HepG2 (cell line): ENCODE measurements around the gene SLC25A22. TPM values are rescaled to one million over a fixed set of nuclear protein-coding genes. Genes with fewer than 3 reads are reported as not detected.
A peak's percentile ranks its signal among the peaks of the same experiment; 100 is the strongest.

Experiments
- ARNTL ChIP-seq: sonication (generic); formaldehyde crosslinking; IDR thresholded peaks from 2 replicates; pipeline ENCODE4 v1.4.0; 2020; ENCODE audit warnings: mild to moderate bottlenecking, missing genetic modification reagents
- CHD4 ChIP-seq: fragments of 200-600 bp; sonication (generic); IDR thresholded peaks from 2 replicates; pipeline ENCODE4 v1.7.0; 2017; ENCODE audit warnings: mild to moderate bottlenecking, low read length, borderline replicate concordance
- ERF ChIP-seq: IDR thresholded peaks from 2 replicates; pipeline ENCODE4 v1.6.1; 2018; ENCODE audit warnings: missing biosample characterization, missing genetic modification reagents
- GATA4 ChIP-seq: sonication (generic); IDR thresholded peaks from 2 replicates; pipeline ENCODE4 v1.6.1; 2016; ENCODE audit warnings: antibody characterized with exemption, low read depth, borderline replicate concordance
- MEIS2 ChIP-seq: sonication (generic); formaldehyde crosslinking; IDR thresholded peaks from 2 replicates; pipeline ENCODE4 v1.9.0; 2021; ENCODE audit warnings: mild to moderate bottlenecking, missing genetic modification reagents
- MXD1 ChIP-seq: sonication (generic); formaldehyde crosslinking; IDR thresholded peaks from 2 replicates; pipeline ENCODE4 v1.4.0; 2020; ENCODE audit warnings: mild to moderate bottlenecking, missing genetic modification reagents
- MXD4 ChIP-seq: IDR thresholded peaks from 2 replicates; pipeline ENCODE4 v1.6.1; 2016; ENCODE audit warnings: mild to moderate bottlenecking, missing biosample characterization, missing genetic modification reagents
- NCOA1 ChIP-seq: sonication (generic); formaldehyde crosslinking; IDR thresholded peaks from 2 replicates; pipeline ENCODE4 v1.9.0; 2021; ENCODE audit warnings: missing genetic modification reagents
- NR1H2 ChIP-seq: sonication (generic); formaldehyde crosslinking; IDR thresholded peaks from 2 replicates; pipeline ENCODE4 v1.8.1; 2022; ENCODE audit warnings: low read depth, missing genetic modification reagents, borderline replicate concordance
- SIX1 ChIP-seq: sonication (generic); formaldehyde crosslinking; IDR thresholded peaks from 2 replicates; pipeline ENCODE4 v1.4.0; 2020; ENCODE audit warnings: missing genetic modification reagents, borderline replicate concordance
- SMARCE1 ChIP-seq: fragments of 450-650 bp; IDR thresholded peaks from 2 replicates; pipeline ENCODE4 v1.6.1; 2017; ENCODE audit warnings: borderline replicate concordance
- UBTF ChIP-seq: sonication (generic); formaldehyde crosslinking; IDR thresholded peaks from 2 replicates; pipeline ENCODE4 v1.4.0; 2020; ENCODE audit warnings: mild to moderate bottlenecking, missing genetic modification reagents
- ZMYM4 ChIP-seq: sonication (generic); formaldehyde crosslinking; IDR thresholded peaks from 2 replicates; pipeline ENCODE4 v1.8.1; 2023; ENCODE audit warnings: mild to moderate bottlenecking, missing genetic modification reagents
- ZNF235 ChIP-seq: sonication (generic); formaldehyde crosslinking; IDR thresholded peaks from 2 replicates; pipeline ENCODE4 v1.8.1; 2023; ENCODE audit warnings: mild to moderate bottlenecking, missing genetic modification reagents, borderline replicate concordance
- ZNF24 ChIP-seq: fragments of 450-650 bp; IDR thresholded peaks from 2 replicates; pipeline ENCODE4 v1.6.1; 2017; ENCODE audit warnings: antibody characterized with exemption, mild to moderate bottlenecking
- ZSCAN9 ChIP-seq: IDR thresholded peaks from 2 replicates; pipeline ENCODE4 v1.6.1; 2016; ENCODE audit warnings: borderline replicate concordance
- polyA plus RNA-seq, 8 experiments: library from polyadenylated mRNA; depleted of rRNA in 3 of 8; stranded (reverse) in 7 of 8; unstranded in 1 of 8; fragments of >200 nt; fragmentation: Illumina TruSeq in 4 of 8; extraction: Trizol in 4 of 8; gene quantifications; 2 replicates each; pipeline versions ENCODE4 v1.2.1 to v1.2.3, GENCODE V29; 2011 to 2016; ENCODE audit warnings: low read depth in 4 of 8, missing spikeins in 1 of 8, mixed read lengths in 1 of 8; ENCODE audit not compliant: insufficient read depth in 1 of 8
- total RNA-seq, 5 experiments: library from RNA; depleted of rRNA; stranded (reverse); fragments of >200 nt; fragmentation: Illumina TruSeq; extraction: Trizol; gene quantifications; 2 replicates each; pipeline ENCODE4 v1.2.3, GENCODE V29; 2016; ENCODE audit warnings: low read depth in 1 of 5
- TF ChIP-seq, protein P1 (sequence below): sonication (generic); formaldehyde crosslinking; IDR thresholded peaks from 2 replicates; pipeline ENCODE4 v1.5.0; 2020; ENCODE audit warnings: mild to moderate bottlenecking, missing genetic modification reagents, borderline replicate concordance
- TF ChIP-seq, protein P2 (sequence below): sonication (generic); formaldehyde crosslinking; IDR thresholded peaks from 2 replicates; pipeline ENCODE4 v1.5.0; 2020; ENCODE audit warnings: missing genetic modification reagents
- TF ChIP-seq, protein P3 (sequence below): sonication (generic); formaldehyde crosslinking; IDR thresholded peaks from 2 replicates; pipeline ENCODE4 v1.8.1; 2023; ENCODE audit warnings: missing genetic modification reagents, inconsistent platforms, borderline replicate concordance
- TF ChIP-seq, protein P4 (sequence below): sonication (generic); formaldehyde crosslinking; IDR thresholded peaks from 2 replicates; pipeline ENCODE4 v1.5.0; 2020; ENCODE audit warnings: missing genetic modification reagents, mild to moderate bottlenecking, borderline replicate concordance

SLC25A22 gene
- total and polyA plus RNA-seq, 2 of the 13 experiments (the other 11 are each of a cell fraction or from before 2014, with no cell fraction given): 12.4 to 19.2 TPM

- no peak for TF ChIP-seq NR1H2 (CRISPR knock-in tag)
- TF ChIP-seq, protein P1, sequence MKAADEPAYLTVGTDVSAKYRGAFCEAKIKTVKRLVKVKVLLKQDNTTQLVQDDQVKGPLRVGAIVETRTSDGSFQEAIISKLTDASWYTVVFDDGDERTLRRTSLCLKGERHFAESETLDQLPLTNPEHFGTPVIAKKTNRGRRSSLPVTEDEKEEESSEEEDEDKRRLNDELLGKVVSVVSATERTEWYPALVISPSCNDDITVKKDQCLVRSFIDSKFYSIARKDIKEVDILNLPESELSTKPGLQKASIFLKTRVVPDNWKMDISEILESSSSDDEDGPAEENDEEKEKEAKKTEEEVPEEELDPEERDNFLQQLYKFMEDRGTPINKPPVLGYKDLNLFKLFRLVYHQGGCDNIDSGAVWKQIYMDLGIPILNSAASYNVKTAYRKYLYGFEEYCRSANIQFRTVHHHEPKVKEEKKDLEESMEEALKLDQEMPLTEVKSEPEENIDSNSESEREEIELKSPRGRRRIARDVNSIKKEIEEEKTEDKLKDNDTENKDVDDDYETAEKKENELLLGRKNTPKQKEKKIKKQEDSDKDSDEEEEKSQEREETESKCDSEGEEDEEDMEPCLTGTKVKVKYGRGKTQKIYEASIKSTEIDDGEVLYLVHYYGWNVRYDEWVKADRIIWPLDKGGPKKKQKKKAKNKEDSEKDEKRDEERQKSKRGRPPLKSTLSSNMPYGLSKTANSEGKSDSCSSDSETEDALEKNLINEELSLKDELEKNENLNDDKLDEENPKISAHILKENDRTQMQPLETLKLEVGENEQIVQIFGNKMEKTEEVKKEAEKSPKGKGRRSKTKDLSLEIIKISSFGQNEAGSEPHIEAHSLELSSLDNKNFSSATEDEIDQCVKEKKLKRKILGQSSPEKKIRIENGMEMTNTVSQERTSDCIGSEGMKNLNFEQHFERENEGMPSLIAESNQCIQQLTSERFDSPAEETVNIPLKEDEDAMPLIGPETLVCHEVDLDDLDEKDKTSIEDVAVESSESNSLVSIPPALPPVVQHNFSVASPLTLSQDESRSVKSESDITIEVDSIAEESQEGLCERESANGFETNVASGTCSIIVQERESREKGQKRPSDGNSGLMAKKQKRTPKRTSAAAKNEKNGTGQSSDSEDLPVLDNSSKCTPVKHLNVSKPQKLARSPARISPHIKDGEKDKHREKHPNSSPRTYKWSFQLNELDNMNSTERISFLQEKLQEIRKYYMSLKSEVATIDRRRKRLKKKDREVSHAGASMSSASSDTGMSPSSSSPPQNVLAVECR (CRISPR knock-in tag): peak; percentile 93
- TF ChIP-seq, protein P2, sequence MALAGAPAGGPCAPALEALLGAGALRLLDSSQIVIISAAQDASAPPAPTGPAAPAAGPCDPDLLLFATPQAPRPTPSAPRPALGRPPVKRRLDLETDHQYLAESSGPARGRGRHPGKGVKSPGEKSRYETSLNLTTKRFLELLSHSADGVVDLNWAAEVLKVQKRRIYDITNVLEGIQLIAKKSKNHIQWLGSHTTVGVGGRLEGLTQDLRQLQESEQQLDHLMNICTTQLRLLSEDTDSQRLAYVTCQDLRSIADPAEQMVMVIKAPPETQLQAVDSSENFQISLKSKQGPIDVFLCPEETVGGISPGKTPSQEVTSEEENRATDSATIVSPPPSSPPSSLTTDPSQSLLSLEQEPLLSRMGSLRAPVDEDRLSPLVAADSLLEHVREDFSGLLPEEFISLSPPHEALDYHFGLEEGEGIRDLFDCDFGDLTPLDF (CRISPR knock-in tag): no peak
- TF ChIP-seq GATA4: peak; percentile 73; the same call in 1 of the 2 replicates
- TF ChIP-seq ZNF24: peak; percentile 44; the same call in 1 of the 2 replicates
- no peak for TF ChIP-seq SIX1 (CRISPR knock-in tag)
- 0 out of 2 replicates have a peak, but pooled peaks have one; percentile 34 for TF ChIP-seq ZNF235
- TF ChIP-seq, protein P3, sequence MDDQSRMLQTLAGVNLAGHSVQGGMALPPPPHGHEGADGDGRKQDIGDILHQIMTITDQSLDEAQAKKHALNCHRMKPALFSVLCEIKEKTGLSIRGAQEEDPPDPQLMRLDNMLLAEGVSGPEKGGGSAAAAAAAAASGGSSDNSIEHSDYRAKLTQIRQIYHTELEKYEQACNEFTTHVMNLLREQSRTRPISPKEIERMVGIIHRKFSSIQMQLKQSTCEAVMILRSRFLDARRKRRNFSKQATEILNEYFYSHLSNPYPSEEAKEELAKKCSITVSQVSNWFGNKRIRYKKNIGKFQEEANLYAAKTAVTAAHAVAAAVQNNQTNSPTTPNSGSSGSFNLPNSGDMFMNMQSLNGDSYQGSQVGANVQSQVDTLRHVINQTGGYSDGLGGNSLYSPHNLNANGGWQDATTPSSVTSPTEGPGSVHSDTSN (CRISPR knock-in tag): 0 out of 2 replicates have a peak, but pooled peaks have one; percentile 40
- TF ChIP-seq MXD4: peak; percentile 100
- TF ChIP-seq SMARCE1: no peak
- peak; percentile 65 for TF ChIP-seq ERF (CRISPR knock-in tag)
- TF ChIP-seq NCOA1 (CRISPR knock-in tag): no peak
- peak; percentile 99 for TF ChIP-seq MEIS2 (CRISPR knock-in tag)
- peak; percentile 74; the same call in 1 of the 2 replicates for TF ChIP-seq UBTF (CRISPR knock-in tag)
- TF ChIP-seq CHD4: no peak
- peak; percentile 90 for TF ChIP-seq MXD1 (CRISPR knock-in tag)
- TF ChIP-seq ZMYM4 (CRISPR knock-in tag): peak; percentile 58; the same call in 1 of the 2 replicates
- TF ChIP-seq ZSCAN9 (CRISPR knock-in tag): 0 out of 2 replicates have a peak, but pooled peaks have one; percentile 48
- TF ChIP-seq, protein P4, sequence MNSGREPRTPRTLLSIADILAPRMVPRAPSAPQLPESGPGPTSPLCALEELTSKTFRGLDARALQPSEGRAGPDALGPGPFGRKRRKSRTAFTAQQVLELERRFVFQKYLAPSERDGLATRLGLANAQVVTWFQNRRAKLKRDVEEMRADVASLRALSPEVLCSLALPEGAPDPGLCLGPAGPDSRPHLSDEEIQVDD (CRISPR knock-in tag): peak; percentile 67; the same call in 1 of the 2 replicates
- TF ChIP-seq ARNTL (CRISPR knock-in tag): peak; percentile 60
These were observed 44.4 kb upstream of the SLC25A22 start, which contains the start of the genes POLR2L and TSPAN4 (continued) for GRCh38 chr11:842370-843002.
